HEK293T (cell line): ENCODE measurements around the gene PHF20.
"Not testable (repeated sequence)": the region's sequence is repeated elsewhere in the genome, so short reads cannot be mapped to it uniquely, and the experiment has no call there.

Experiments used
- ARNT ChIP-seq: fragments of 450-650 bp; IDR thresholded peaks from 2 replicates; pipeline ENCODE4 v1.6.1; 2017; ENCODE audit warnings: mild to moderate bottlenecking
- ELF4 ChIP-seq: fragments of 450-650 bp; IDR thresholded peaks from 2 replicates; pipeline ENCODE4 v1.6.1; 2017; ENCODE audit warnings: antibody characterized with exemption
- FOXM1 ChIP-seq: fragments of 450-650 bp; IDR thresholded peaks from 2 replicates; pipeline ENCODE4 v1.6.1; 2017; ENCODE audit warnings: mild to moderate bottlenecking, borderline replicate concordance
- L3MBTL2 ChIP-seq: fragments of 450-650 bp; conservative IDR thresholded peaks from 2 replicates; pipeline ENCODE4 v1.6.1; 2016; ENCODE audit warnings: mild to moderate bottlenecking
- NFRKB ChIP-seq: fragments of 450-650 bp; IDR thresholded peaks from 2 replicates; pipeline ENCODE4 v1.6.1; 2016; ENCODE audit warnings: mild to moderate bottlenecking, moderate library complexity
- SP1 ChIP-seq: fragments of 450-650 bp; IDR thresholded peaks from 2 replicates; pipeline ENCODE4 v1.6.1; 2017
- SUZ12 ChIP-seq: fragments of 450-650 bp; IDR thresholded peaks from 2 replicates; pipeline ENCODE4 v1.6.1; 2016; ENCODE audit warnings: mild to moderate bottlenecking

- TF ChIP-seq SP1, ELF4, L3MBTL2, NFRKB, FOXM1, SUZ12, ARNT: not testable (repeated sequence)
These were observed 129.4 kb downstream of the PHF20 start for GRCh38 chr20:35901230-35901629.
